HepG2 (cell line): ENCODE measurements around the gene ZMIZ1. TPM values are rescaled to one million over a fixed set of nuclear protein-coding genes. Genes with fewer than 3 reads are reported as not detected.
A peak's percentile ranks its signal among the peaks of the same experiment; 100 is the strongest.

Experiments
- ATAC-seq: fragments of 200-7000 bp; cut with Tn5 transposase; 3 replicates; pipeline ENCODE4 v1.9.1; 2020; ENCODE audit warnings: mild to moderate bottlenecking, moderate library complexity
- BruUV-seq: library from RNA; stranded (reverse); fragments of 400-500 nt; replicated peaks from 2 replicates; lab custom pipeline; 2021; lab: Mats Ljungman, UMichigan
- CTCF ChIA-PET: fragments of 300-600 bp; formaldehyde crosslinking; extraction: SDS; loops from one replicate; lab custom pipeline; 2021; ENCODE audit warnings: low total read pairs, inconsistent platforms, low intra/inter-chr PET ratio; lab: Yijun Ruan, JAX
- POLR2A ChIA-PET: fragments of 350-600 bp; sonication (Branson Sonifier 250); formaldehyde crosslinking; loops from one replicate; lab custom pipeline; 2020; ENCODE audit warnings: antibody characterized with exemption, inconsistent platforms; lab: Yijun Ruan, JAX
- DNase-seq: peaks from one replicate; pipeline ENCODE4 v3.0.0-alpha.2; 2015; ENCODE audit warnings: low spot score
- FAIRE-seq: peaks from 3 replicates; lab custom pipeline; 2011; peaks lifted over from hg19 to GRCh38; lab: Jason Lieb, UNC
- H2AFZ ChIP-seq: one replicate; pipeline ENCODE4 v1.6.1; 2011; ENCODE audit warnings: low read length, inconsistent platforms
- H3K27ac ChIP-seq: fragments of 300-600 bp; 3 replicates; pipeline ENCODE4 v1.8.0; 2011; ENCODE audit warnings: mixed run types, mild to moderate bottlenecking, mixed read lengths, low read length, inconsistent platforms; ENCODE audit not compliant: insufficient read depth; ENCODE audit errors: extremely low read length
- H3K27me3 ChIP-seq, 2 experiments: fragments of 200-600 bp in 1 of 2; 2 replicates in 1 of 2; 3 replicates in 1 of 2; pipeline versions ENCODE4 v1.6.0 to v1.8.0; 2011; ENCODE audit warnings: low read length in 2 of 2, mild to moderate bottlenecking in 2 of 2, moderate library complexity in 2 of 2, inconsistent platforms in 1 of 2; ENCODE audit not compliant: insufficient read depth in 2 of 2, control insufficient read depth in 1 of 2
- H3K36me3 ChIP-seq, 2 experiments: fragments of 200-600 bp in 1 of 2; replicated peaks in 1 of 2; 2 replicates in 1 of 2; 3 replicates in 1 of 2; pipeline versions ENCODE4 v1.5.1 to v1.8.0; 2011; ENCODE audit warnings: low read length in 2 of 2, inconsistent platforms in 1 of 2; ENCODE audit not compliant: insufficient read depth in 2 of 2, control insufficient read depth in 1 of 2
- H3K4me1 ChIP-seq: 2 replicates; pipeline ENCODE4 v1.5.1; 2012; ENCODE audit warnings: low read length, inconsistent platforms; ENCODE audit not compliant: insufficient read depth
- H3K4me2 ChIP-seq: 2 replicates; pipeline ENCODE4 v1.6.0; 2011; ENCODE audit warnings: low read depth, low read length, inconsistent platforms
- H3K4me3 ChIP-seq, 3 experiments: fragments of 200-600 bp in 1 of 3; sonication (generic), shearing (Covaris generic) in 1 of 3; replicated peaks in 1 of 3; 2 replicates each; pipeline ENCODE4 v1.5.1; 2011 to 2016; ENCODE audit warnings: low read length in 3 of 3, inconsistent platforms in 2 of 3, low read depth in 2 of 3, mild to moderate bottlenecking in 2 of 3, control low read depth in 1 of 3, mixed read lengths in 1 of 3; ENCODE audit not compliant: insufficient read depth in 1 of 3
- H3K79me2 ChIP-seq: one replicate; pipeline ENCODE4 v1.6.1; 2011; ENCODE audit warnings: low read length, inconsistent platforms; ENCODE audit not compliant: insufficient read depth
- H3K9ac ChIP-seq: 2 replicates; pipeline ENCODE4 v1.6.0; 2011; ENCODE audit warnings: mild to moderate bottlenecking, low read depth, low read length, inconsistent platforms; ENCODE audit not compliant: insufficient read depth
- H3K9me3 ChIP-seq: 2 replicates; pipeline ENCODE4 v1.5.1; 2012; ENCODE audit warnings: mild to moderate bottlenecking, low read length
- H4K20me1 ChIP-seq: 2 replicates; pipeline ENCODE4 v1.6.0; 2011; ENCODE audit warnings: inconsistent platforms, mild to moderate bottlenecking, low read length, moderate library complexity; ENCODE audit not compliant: insufficient read depth
- ATAD3A ChIP-seq: sonication (generic); formaldehyde crosslinking; IDR thresholded peaks from 2 replicates; pipeline ENCODE4 v1.4.0; 2020; ENCODE audit warnings: missing genetic modification reagents
- FOSL2 ChIP-seq: sonication (generic); formaldehyde crosslinking; IDR thresholded peaks from 2 replicates; pipeline ENCODE4 v1.4.0; 2020; ENCODE audit warnings: missing genetic modification reagents
- LCORL ChIP-seq, 2 experiments: fragments of 450-650 bp in 1 of 2; sonication (generic) in 1 of 2; formaldehyde crosslinking in 1 of 2; IDR thresholded peaks; 2 replicates each; pipeline versions ENCODE4 v1.5.0 to v1.6.1; 2017 to 2020; ENCODE audit warnings: antibody characterized with exemption in 1 of 2, missing genetic modification reagents in 1 of 2
- MXI1 ChIP-seq: IDR thresholded peaks from 3 replicates; pipeline ENCODE4 v1.6.1; 2012; ENCODE audit warnings: low read depth, low read length, inconsistent platforms, borderline replicate concordance
- MYNN ChIP-seq: sonication (generic); formaldehyde crosslinking; IDR thresholded peaks from 2 replicates; pipeline ENCODE4 v1.4.0; 2020; ENCODE audit warnings: mild to moderate bottlenecking, low read depth, missing genetic modification reagents
- PATZ1 ChIP-seq: sonication (generic); formaldehyde crosslinking; IDR thresholded peaks from 2 replicates; pipeline ENCODE4 v1.4.0; 2020; ENCODE audit warnings: missing genetic modification reagents
- SAP130 ChIP-seq: IDR thresholded peaks from 2 replicates; pipeline ENCODE4 v1.6.1; 2016; ENCODE audit warnings: low read depth
- TGIF2 ChIP-seq: IDR thresholded peaks from 2 replicates; pipeline ENCODE4 v1.6.1; 2016; ENCODE audit warnings: control low read depth, missing compliant biosample characterization
- YEATS2 ChIP-seq: sonication (generic); formaldehyde crosslinking; IDR thresholded peaks from 2 replicates; pipeline ENCODE4 v1.4.0; 2020; ENCODE audit warnings: missing genetic modification reagents, borderline replicate concordance
- ZNF264 ChIP-seq: sonication (generic); formaldehyde crosslinking; IDR thresholded peaks from 2 replicates; pipeline ENCODE4 v1.4.0; 2020; ENCODE audit warnings: missing genetic modification reagents
- ZNF333 ChIP-seq: sonication (generic); formaldehyde crosslinking; IDR thresholded peaks from 2 replicates; pipeline ENCODE4 v1.4.0; 2020; ENCODE audit warnings: mild to moderate bottlenecking, missing genetic modification reagents, borderline replicate concordance
- ZNF33B ChIP-seq: sonication (generic); formaldehyde crosslinking; IDR thresholded peaks from 2 replicates; pipeline ENCODE4 v1.5.1; 2020; ENCODE audit warnings: mild to moderate bottlenecking, missing genetic modification reagents
- ZNF343 ChIP-seq: sonication (generic); formaldehyde crosslinking; IDR thresholded peaks from 2 replicates; pipeline ENCODE4 v1.4.0; 2020; ENCODE audit warnings: mild to moderate bottlenecking, missing genetic modification reagents
- ZNF687 ChIP-seq: sonication (generic); formaldehyde crosslinking; IDR thresholded peaks from 2 replicates; pipeline ENCODE4 v1.5.1; 2020; ENCODE audit warnings: mild to moderate bottlenecking, missing genetic modification reagents, moderate library complexity
- ZSCAN31 ChIP-seq: sonication (generic); formaldehyde crosslinking; IDR thresholded peaks from 2 replicates; pipeline ENCODE4 v1.5.0; 2020; ENCODE audit warnings: low read depth, mild to moderate bottlenecking, missing genetic modification reagents
- WGBS: methylation state at CpG from one replicate; pipeline ENCODE4 v1.1.6; 2017; ENCODE audit warnings: low lambda C conversion rate; 5-methylcytosine and 5-hydroxymethylcytosine counted together
- in situ Hi-C: cut with HindIII; loops from 2 replicates; pipeline ENCODE4 v1.10.0; 2017; ENCODE audit warnings: low pct_unique_long_range_greater_than_20kb; ENCODE audit not compliant: extremely low pct_ligation_motif_present
- intact Hi-C: fragments of 100-400 bp; cut with micrococcal nuclease; formaldehyde crosslinking; loops from one replicate; pipeline ENCODE4 v1.10.0; 2022; ENCODE audit not compliant: unreplicated experiment
- polyA plus RNA-seq, 8 experiments: library from polyadenylated mRNA; depleted of rRNA in 3 of 8; stranded (reverse) in 7 of 8; unstranded in 1 of 8; fragments of >200 nt; fragmentation: Illumina TruSeq in 4 of 8; extraction: Trizol in 4 of 8; gene quantifications; 2 replicates each; pipeline versions ENCODE4 v1.2.1 to v1.2.3, GENCODE V29; 2011 to 2016; ENCODE audit warnings: low read depth in 4 of 8, missing spikeins in 1 of 8, mixed read lengths in 1 of 8; ENCODE audit not compliant: insufficient read depth in 1 of 8
- total RNA-seq, 5 experiments: library from RNA; depleted of rRNA; stranded (reverse); fragments of >200 nt; fragmentation: Illumina TruSeq; extraction: Trizol; gene quantifications; 2 replicates each; pipeline ENCODE4 v1.2.3, GENCODE V29; 2016; ENCODE audit warnings: low read depth in 1 of 5

The ZMIZ1 gene
- total and polyA plus RNA-seq, 2 of the 13 experiments (the other 11 are each of a cell fraction or from before 2014, with no cell fraction given): 5.3 to 10.2 TPM

GRCh38 chr10:79079490-79080355, 11.0 kb downstream of the ZMIZ1 start:
- peak overlapping the region; percentile 22; the same call in 1 of the 2 replicates for H3K9ac ChIP-seq
- BruUV-seq: no TSS peak
- H2AFZ ChIP-seq: no peak overlapping the region
- DNase-seq (no peak), ATAC-seq (no peak), FAIRE-seq (no peak)
- H4K20me1 ChIP-seq: peaks cover 97% of the 10 kb centered on the region
- H3K4me3 ChIP-seq: no peak overlapping the region
- H3K4me1 ChIP-seq: peaks cover 100% of the 10 kb centered on the region
- no peaks in the 10 kb centered on the region for H3K9me3 ChIP-seq
- no peaks in the 10 kb centered on the region for H3K27me3 ChIP-seq
- CTCF ChIA-PET: no interaction called here
- intact Hi-C loops: no loop called here
- peak overlapping the region; percentile 52 for H3K27ac ChIP-seq
- no peak overlapping the region for H3K4me2 ChIP-seq
- peaks cover 0 to 14% of the 10 kb centered on the region in 2 experiments; a peak in 3 of 5 replicates for H3K36me3 ChIP-seq
- peaks cover 99% of the 10 kb centered on the region for H3K79me2 ChIP-seq
- WGBS: 86% methylated on average over 9 of the region's 15 CpGs
- in situ Hi-C loops: loop anchor here (25.0 kb wide), 1 partner anchor 108 kb away; no protein-coding TSS in a partner anchor
- POLR2A ChIA-PET: interaction anchor here (1.2 to 2.1 kb wide), 2 partner anchors 9 to 20 kb away, joined by 4 read pairs; no protein-coding TSS in a partner anchor
- TF ChIP-seq TGIF2 (CRISPR knock-in tag) (0 out of 2 replicates have a peak, but pooled peaks have one; percentile 27), LCORL (IDR thresholded peaks at IDR 0.05) (no peak), LCORL (CRISPR knock-in tag; IDR thresholded peaks at IDR 0.05) (0 out of 2 replicates have a peak, but pooled peaks have one; percentile 25), ZNF343 (CRISPR knock-in tag) (no peak), SAP130 (CRISPR knock-in tag) (0 out of 2 replicates have a peak, but pooled peaks have one; percentile 0), ATAD3A (no peak), PATZ1 (CRISPR knock-in tag) (0 out of 2 replicates have a peak, but pooled peaks have one; percentile 18), ZSCAN31 (CRISPR knock-in tag) (no peak), MXI1 (no peak), MYNN (CRISPR knock-in tag) (no peak), ZNF687 (peak; percentile 28; the same call in 1 of the 2 replicates), FOSL2 (CRISPR knock-in tag) (peak; percentile 72), ZNF33B (CRISPR knock-in tag) (no peak), YEATS2 (CRISPR knock-in tag) (no peak), ZNF333 (CRISPR knock-in tag) (no peak), ZNF264 (CRISPR knock-in tag) (no peak)
